HepG2 (cell line): ENCODE results near the gene MESD. TPM values are rescaled to one million over a fixed set of nuclear protein-coding genes. Genes with fewer than 3 reads are reported as not detected.

Experiments used
- ATAC-seq: fragments of 200-7000 bp; cut with Tn5 transposase; 3 replicates; pipeline ENCODE4 v1.9.1; 2020; ENCODE audit warnings: mild to moderate bottlenecking, moderate library complexity
- BruUV-seq: library from RNA; stranded (reverse); fragments of 400-500 nt; replicated peaks from 2 replicates; lab custom pipeline; 2021; lab: Mats Ljungman, UMichigan
- CTCF ChIA-PET: fragments of 300-600 bp; formaldehyde crosslinking; extraction: SDS; loops from one replicate; lab custom pipeline; 2021; ENCODE audit warnings: low total read pairs, inconsistent platforms, low intra/inter-chr PET ratio; lab: Yijun Ruan, JAX
- POLR2A ChIA-PET: fragments of 350-600 bp; sonication (Branson Sonifier 250); formaldehyde crosslinking; loops from one replicate; lab custom pipeline; 2020; ENCODE audit warnings: antibody characterized with exemption, inconsistent platforms; lab: Yijun Ruan, JAX
- DNase-seq: peaks from one replicate; pipeline ENCODE4 v3.0.0-alpha.2; 2015; ENCODE audit warnings: low spot score
- FAIRE-seq: peaks from 3 replicates; lab custom pipeline; 2011; peaks lifted over from hg19 to GRCh38; lab: Jason Lieb, UNC
- H2AFZ ChIP-seq: one replicate; pipeline ENCODE4 v1.6.1; 2011; ENCODE audit warnings: low read length, inconsistent platforms
- H3K27ac ChIP-seq: fragments of 300-600 bp; 3 replicates; pipeline ENCODE4 v1.8.0; 2011; ENCODE audit warnings: mixed run types, mild to moderate bottlenecking, mixed read lengths, low read length, inconsistent platforms; ENCODE audit not compliant: insufficient read depth; ENCODE audit errors: extremely low read length
- H3K27me3 ChIP-seq, 2 experiments: fragments of 200-600 bp in 1 of 2; 2 replicates in 1 of 2; 3 replicates in 1 of 2; pipeline versions ENCODE4 v1.6.0 to v1.8.0; 2011; ENCODE audit warnings: low read length in 2 of 2, mild to moderate bottlenecking in 2 of 2, moderate library complexity in 2 of 2, inconsistent platforms in 1 of 2; ENCODE audit not compliant: insufficient read depth in 2 of 2, control insufficient read depth in 1 of 2
- H3K36me3 ChIP-seq, 2 experiments: fragments of 200-600 bp in 1 of 2; replicated peaks in 1 of 2; 2 replicates in 1 of 2; 3 replicates in 1 of 2; pipeline versions ENCODE4 v1.5.1 to v1.8.0; 2011; ENCODE audit warnings: low read length in 2 of 2, inconsistent platforms in 1 of 2; ENCODE audit not compliant: insufficient read depth in 2 of 2, control insufficient read depth in 1 of 2
- H3K4me1 ChIP-seq: 2 replicates; pipeline ENCODE4 v1.5.1; 2012; ENCODE audit warnings: low read length, inconsistent platforms; ENCODE audit not compliant: insufficient read depth
- H3K4me2 ChIP-seq: 2 replicates; pipeline ENCODE4 v1.6.0; 2011; ENCODE audit warnings: low read depth, low read length, inconsistent platforms
- H3K4me3 ChIP-seq, 3 experiments: fragments of 200-600 bp in 1 of 3; sonication (generic), shearing (Covaris generic) in 1 of 3; replicated peaks in 1 of 3; 2 replicates each; pipeline ENCODE4 v1.5.1; 2011 to 2016; ENCODE audit warnings: low read length in 3 of 3, inconsistent platforms in 2 of 3, low read depth in 2 of 3, mild to moderate bottlenecking in 2 of 3, control low read depth in 1 of 3, mixed read lengths in 1 of 3; ENCODE audit not compliant: insufficient read depth in 1 of 3
- H3K79me2 ChIP-seq: one replicate; pipeline ENCODE4 v1.6.1; 2011; ENCODE audit warnings: low read length, inconsistent platforms; ENCODE audit not compliant: insufficient read depth
- H3K9ac ChIP-seq: 2 replicates; pipeline ENCODE4 v1.6.0; 2011; ENCODE audit warnings: mild to moderate bottlenecking, low read depth, low read length, inconsistent platforms; ENCODE audit not compliant: insufficient read depth
- H3K9me3 ChIP-seq: 2 replicates; pipeline ENCODE4 v1.5.1; 2012; ENCODE audit warnings: mild to moderate bottlenecking, low read length
- H4K20me1 ChIP-seq: 2 replicates; pipeline ENCODE4 v1.6.0; 2011; ENCODE audit warnings: inconsistent platforms, mild to moderate bottlenecking, low read length, moderate library complexity; ENCODE audit not compliant: insufficient read depth
- HNRNPH1 ChIP-seq: fragments of 200-400 bp; formaldehyde crosslinking; optimal IDR thresholded peaks from 2 replicates; pipeline ENCODE3; 2017; ENCODE audit warnings: mild to moderate bottlenecking, low read depth, low read length
- HOMEZ ChIP-seq: IDR thresholded peaks from 2 replicates; pipeline ENCODE4 v1.6.1; 2016; ENCODE audit warnings: low read depth
- PRDM10 ChIP-seq: sonication (generic); formaldehyde crosslinking; IDR thresholded peaks from 2 replicates; pipeline ENCODE4 v1.4.0; 2020; ENCODE audit warnings: low read depth, missing genetic modification reagents
- ZNF160 ChIP-seq: sonication (generic); formaldehyde crosslinking; IDR thresholded peaks from 2 replicates; pipeline ENCODE4 v1.8.0; 2022; ENCODE audit warnings: mild to moderate bottlenecking, inconsistent platforms, missing genetic modification reagents
- ZNF839 ChIP-seq: sonication (generic); formaldehyde crosslinking; IDR thresholded peaks from 2 replicates; pipeline ENCODE4 v1.4.0; 2020; ENCODE audit warnings: missing genetic modification reagents, mild to moderate bottlenecking, borderline replicate concordance
- WGBS: methylation state at CpG from one replicate; pipeline ENCODE4 v1.1.6; 2017; ENCODE audit warnings: low lambda C conversion rate; 5-methylcytosine and 5-hydroxymethylcytosine counted together
- in situ Hi-C: cut with HindIII; loops from 2 replicates; pipeline ENCODE4 v1.10.0; 2017; ENCODE audit warnings: low pct_unique_long_range_greater_than_20kb; ENCODE audit not compliant: extremely low pct_ligation_motif_present
- intact Hi-C: fragments of 100-400 bp; cut with micrococcal nuclease; formaldehyde crosslinking; loops from one replicate; pipeline ENCODE4 v1.10.0; 2022; ENCODE audit not compliant: unreplicated experiment
- polyA plus RNA-seq, 8 experiments: library from polyadenylated mRNA; depleted of rRNA in 3 of 8; stranded (reverse) in 7 of 8; unstranded in 1 of 8; fragments of >200 nt; fragmentation: Illumina TruSeq in 4 of 8; extraction: Trizol in 4 of 8; gene quantifications; 2 replicates each; pipeline versions ENCODE4 v1.2.1 to v1.2.3, GENCODE V29; 2011 to 2016; ENCODE audit warnings: low read depth in 4 of 8, missing spikeins in 1 of 8, mixed read lengths in 1 of 8; ENCODE audit not compliant: insufficient read depth in 1 of 8
- total RNA-seq, 5 experiments: library from RNA; depleted of rRNA; stranded (reverse); fragments of >200 nt; fragmentation: Illumina TruSeq; extraction: Trizol; gene quantifications; 2 replicates each; pipeline ENCODE4 v1.2.3, GENCODE V29; 2016; ENCODE audit warnings: low read depth in 1 of 5

MESD gene
- total and polyA plus RNA-seq, 2 of the 13 experiments (the other 11 are each of a cell fraction or from before 2014, with no cell fraction given), result 18.0 to 46.2 TPM

- WGBS, result 95% methylated on average over 12 of the region's 16 CpGs
- BruUV-seq, result no TSS peak
- CTCF ChIA-PET, result no interaction called here
Measured at GRCh38 chr15:80936288-80937078, 53.1 kb downstream of the MESD start.

More at GRCh38 chr15:80936288-80937078, 53.1 kb downstream of the MESD start:
- Histone ChIP-seq H3K27ac (no peak overlapping the region), H4K20me1 (no peaks in the 10 kb centered on the region), H3K36me3 (peaks cover 23 to 67% of the 10 kb centered on the region in 2 experiments), H3K4me1 (no peaks in the 10 kb centered on the region), H3K9me3 (no peaks in the 10 kb centered on the region), H3K27me3 (no peaks in the 10 kb centered on the region), H3K4me2 (no peak overlapping the region), H3K79me2 (no peaks in the 10 kb centered on the region), H2AFZ (no peak overlapping the region), H3K9ac (no peak overlapping the region), H3K4me3 (no peak overlapping the region)
- in situ Hi-C loops (no loop called here), intact Hi-C loops (no loop called here)
- FAIRE-seq (no peak), DNase-seq (no peak), ATAC-seq (no peak)
- TF ChIP-seq PRDM10 (no peak), HOMEZ (no peak), ZNF839 (CRISPR knock-in tag) (no peak), HNRNPH1 (no peak), ZNF160 (CRISPR knock-in tag) (no peak)
- POLR2A ChIA-PET, result no interaction called here
